Measurements from ENCODE around the gene CTIF.
A peak's percentile ranks its signal among the peaks of the same experiment; 100 is the strongest.

- TF ChIP-seq, protein P1, sequence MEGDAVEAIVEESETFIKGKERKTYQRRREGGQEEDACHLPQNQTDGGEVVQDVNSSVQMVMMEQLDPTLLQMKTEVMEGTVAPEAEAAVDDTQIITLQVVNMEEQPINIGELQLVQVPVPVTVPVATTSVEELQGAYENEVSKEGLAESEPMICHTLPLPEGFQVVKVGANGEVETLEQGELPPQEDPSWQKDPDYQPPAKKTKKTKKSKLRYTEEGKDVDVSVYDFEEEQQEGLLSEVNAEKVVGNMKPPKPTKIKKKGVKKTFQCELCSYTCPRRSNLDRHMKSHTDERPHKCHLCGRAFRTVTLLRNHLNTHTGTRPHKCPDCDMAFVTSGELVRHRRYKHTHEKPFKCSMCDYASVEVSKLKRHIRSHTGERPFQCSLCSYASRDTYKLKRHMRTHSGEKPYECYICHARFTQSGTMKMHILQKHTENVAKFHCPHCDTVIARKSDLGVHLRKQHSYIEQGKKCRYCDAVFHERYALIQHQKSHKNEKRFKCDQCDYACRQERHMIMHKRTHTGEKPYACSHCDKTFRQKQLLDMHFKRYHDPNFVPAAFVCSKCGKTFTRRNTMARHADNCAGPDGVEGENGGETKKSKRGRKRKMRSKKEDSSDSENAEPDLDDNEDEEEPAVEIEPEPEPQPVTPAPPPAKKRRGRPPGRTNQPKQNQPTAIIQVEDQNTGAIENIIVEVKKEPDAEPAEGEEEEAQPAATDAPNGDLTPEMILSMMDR (IDR thresholded peaks at IDR 0.05; ENCODE audit: low read length), result peak; percentile 92
- TF ChIP-seq EZH2 (optimal IDR thresholded peaks at IDR 0.05; ENCODE audit: low read depth, low read length) (no peak), EZH2phosphoT487 (IDR thresholded peaks at IDR 0.05; ENCODE audit: low read length) (no peak)
These were observed 238.4 kb downstream of the CTIF start for GRCh38 chr18:48777026-48777743.

All from MM.1S (cell line).